ENCODE results near the gene AMFR. TPM values are rescaled to one million over a fixed set of nuclear protein-coding genes. Genes with fewer than 3 reads are reported as not detected.

Gene AMFR
- total RNA-seq, 1 experiment from 2014 or later, result 48.1 TPM

DNA sequence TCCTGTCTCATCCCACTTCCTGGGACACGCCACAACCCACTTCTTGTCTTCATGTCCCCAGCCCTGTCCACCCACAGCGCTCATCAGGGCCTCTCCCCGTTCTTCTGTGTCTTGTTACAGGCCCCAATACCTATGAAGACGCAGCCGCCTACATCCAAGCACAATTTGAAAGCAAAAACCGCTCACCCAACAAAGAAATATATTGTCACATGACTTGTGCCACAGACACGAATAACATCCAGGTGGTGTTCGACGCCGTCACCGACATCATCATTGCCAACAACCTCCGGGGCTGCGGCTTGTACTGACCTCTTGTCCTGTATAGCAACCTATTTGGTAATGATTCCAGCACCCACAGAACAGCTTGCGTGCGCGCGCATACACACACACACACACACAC lies 70.6 kb downstream of the AMFR start:
- no peaks in the 10 kb centered on the region for H3K4me1 ChIP-seq (ENCODE audit: insufficient read depth, low read length, poor library complexity, severe bottlenecking)
- DNase-seq (ENCODE audit: low spot score), result no peak
- no peaks in the 10 kb centered on the region for H3K9me3 ChIP-seq (ENCODE audit: low read depth, low read length, poor library complexity, severe bottlenecking)
- no peaks in the 10 kb centered on the region for H3K36me3 ChIP-seq (ENCODE audit: insufficient read depth, low read length, poor library complexity, severe bottlenecking)
- BruUV-seq (replicated peaks), result no TSS peak
- intact Hi-C loops (cut with micrococcal nuclease; ENCODE audit: unreplicated experiment), result no loop called here
- no peak overlapping the region for H3K27ac ChIP-seq (ENCODE audit: low read depth, low read length, poor library complexity, severe bottlenecking)
- ChIA-PET CTCF (no interaction called here), POLR2A (ENCODE audit: low non-redundant PET) (no interaction called here)
- no peak overlapping the region for H3K4me3 ChIP-seq (ENCODE audit: low read depth, low read length, poor library complexity, severe bottlenecking)
- TF ChIP-seq, protein P1, sequence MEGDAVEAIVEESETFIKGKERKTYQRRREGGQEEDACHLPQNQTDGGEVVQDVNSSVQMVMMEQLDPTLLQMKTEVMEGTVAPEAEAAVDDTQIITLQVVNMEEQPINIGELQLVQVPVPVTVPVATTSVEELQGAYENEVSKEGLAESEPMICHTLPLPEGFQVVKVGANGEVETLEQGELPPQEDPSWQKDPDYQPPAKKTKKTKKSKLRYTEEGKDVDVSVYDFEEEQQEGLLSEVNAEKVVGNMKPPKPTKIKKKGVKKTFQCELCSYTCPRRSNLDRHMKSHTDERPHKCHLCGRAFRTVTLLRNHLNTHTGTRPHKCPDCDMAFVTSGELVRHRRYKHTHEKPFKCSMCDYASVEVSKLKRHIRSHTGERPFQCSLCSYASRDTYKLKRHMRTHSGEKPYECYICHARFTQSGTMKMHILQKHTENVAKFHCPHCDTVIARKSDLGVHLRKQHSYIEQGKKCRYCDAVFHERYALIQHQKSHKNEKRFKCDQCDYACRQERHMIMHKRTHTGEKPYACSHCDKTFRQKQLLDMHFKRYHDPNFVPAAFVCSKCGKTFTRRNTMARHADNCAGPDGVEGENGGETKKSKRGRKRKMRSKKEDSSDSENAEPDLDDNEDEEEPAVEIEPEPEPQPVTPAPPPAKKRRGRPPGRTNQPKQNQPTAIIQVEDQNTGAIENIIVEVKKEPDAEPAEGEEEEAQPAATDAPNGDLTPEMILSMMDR (conservative IDR thresholded peaks at IDR 0.05; ENCODE audit: low read depth, low read length), result no peak
- no peak for TF ChIP-seq EZH2 (IDR thresholded peaks at IDR 0.05; ENCODE audit: borderline replicate concordance, low read depth, low read length, poor library complexity, severe bottlenecking)
- no peaks in the 10 kb centered on the region for H3K27me3 ChIP-seq (replicated peaks; ENCODE audit: insufficient read depth, low read depth, low read length, poor library complexity)

DNA sequence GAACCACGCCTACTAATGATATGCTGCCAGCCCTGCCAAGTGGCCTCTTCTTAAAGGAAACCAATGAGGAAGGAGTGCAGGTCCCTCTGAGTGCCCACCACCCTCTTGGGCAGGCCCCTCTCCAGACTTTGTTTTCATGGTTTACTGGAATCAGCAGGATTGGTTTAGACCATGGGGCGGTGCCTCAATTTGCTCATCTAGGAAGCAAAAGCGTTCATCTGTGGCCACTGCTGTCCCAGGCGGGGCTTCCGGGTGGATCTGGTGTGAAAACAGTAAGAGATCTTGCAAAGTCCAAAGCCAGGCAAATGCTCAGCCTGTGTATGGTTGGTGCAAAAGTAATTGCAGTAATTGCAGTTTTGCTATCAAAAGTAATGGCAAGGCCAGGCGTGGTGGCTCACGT lies 71.3 kb downstream of the AMFR start:
- no TSS peak for BruUV-seq (replicated peaks)
- H3K4me1 ChIP-seq (ENCODE audit: insufficient read depth, low read length, poor library complexity, severe bottlenecking), result no peaks in the 10 kb centered on the region
- CTCF ChIA-PET, result no interaction called here
- no peaks in the 10 kb centered on the region for H3K27me3 ChIP-seq (replicated peaks; ENCODE audit: insufficient read depth, low read depth, low read length, poor library complexity)
- TF ChIP-seq EZH2 (IDR thresholded peaks at IDR 0.05; ENCODE audit: borderline replicate concordance, low read depth, low read length, poor library complexity, severe bottlenecking), result no peak
- TF ChIP-seq, protein P1 (conservative IDR thresholded peaks at IDR 0.05; ENCODE audit: low read depth, low read length), result no peak
- POLR2A ChIA-PET (ENCODE audit: low non-redundant PET), result no interaction called here
- intact Hi-C loops (cut with micrococcal nuclease; ENCODE audit: unreplicated experiment), result no loop called here
- no peak overlapping the region for H3K4me3 ChIP-seq (ENCODE audit: low read depth, low read length, poor library complexity, severe bottlenecking)
- no peaks in the 10 kb centered on the region for H3K36me3 ChIP-seq (ENCODE audit: insufficient read depth, low read length, poor library complexity, severe bottlenecking)
- H3K9me3 ChIP-seq (ENCODE audit: low read depth, low read length, poor library complexity, severe bottlenecking), result no peaks in the 10 kb centered on the region
- no peak overlapping the region for H3K27ac ChIP-seq (ENCODE audit: low read depth, low read length, poor library complexity, severe bottlenecking)
- DNase-seq (ENCODE audit: low spot score), result no peak

DNA sequence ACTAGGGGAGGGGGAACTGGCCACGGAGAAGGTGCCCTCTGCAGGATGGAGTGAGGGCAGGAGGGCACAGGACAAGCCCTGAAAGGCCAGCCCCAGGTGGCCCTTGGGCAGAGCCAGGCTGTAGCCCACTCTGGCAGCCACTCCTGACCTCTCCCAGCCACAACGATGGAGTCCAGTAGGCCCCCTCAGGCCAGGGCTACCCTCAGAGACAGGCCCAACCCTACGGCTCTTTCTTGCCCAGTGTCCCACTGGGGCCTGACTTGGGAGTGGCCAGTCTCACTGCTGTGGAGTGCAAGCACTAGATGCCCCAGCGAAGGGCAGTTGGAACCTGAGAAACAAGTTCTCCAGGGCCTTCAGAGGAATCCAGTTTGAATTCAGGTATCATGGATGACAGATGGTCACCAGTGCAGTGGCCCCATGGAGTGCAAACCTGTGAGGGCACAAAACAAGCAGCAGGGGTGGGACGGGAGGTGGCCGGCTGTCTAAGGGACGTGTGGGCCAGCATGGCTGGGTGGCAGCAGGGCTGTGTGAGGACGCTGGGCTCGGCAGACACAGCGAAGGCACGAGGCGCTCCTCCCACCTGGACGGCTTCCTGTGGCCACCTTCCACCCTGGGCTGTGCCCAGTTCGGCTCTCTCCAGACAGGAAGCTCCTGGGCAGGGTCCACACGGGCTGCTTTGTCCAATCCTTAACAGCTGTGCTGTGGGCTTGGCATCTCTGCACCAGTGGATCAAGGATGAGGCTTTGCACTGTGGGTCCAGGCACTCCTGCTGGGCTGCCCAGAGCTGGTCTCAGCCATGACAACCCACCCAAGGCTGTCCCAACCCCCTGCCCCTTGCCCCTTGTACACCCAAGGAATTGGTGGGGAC lies 72.1 kb downstream of the AMFR start:
- BruUV-seq (replicated peaks), result no TSS peak
- H3K36me3 ChIP-seq (ENCODE audit: insufficient read depth, low read length, poor library complexity, severe bottlenecking), result no peaks in the 10 kb centered on the region
- H3K4me1 ChIP-seq (ENCODE audit: insufficient read depth, low read length, poor library complexity, severe bottlenecking), result no peaks in the 10 kb centered on the region
- TF ChIP-seq, protein P1 (conservative IDR thresholded peaks at IDR 0.05; ENCODE audit: low read depth, low read length), result no peak
- TF ChIP-seq EZH2 (IDR thresholded peaks at IDR 0.05; ENCODE audit: borderline replicate concordance, low read depth, low read length, poor library complexity, severe bottlenecking), result no peak
- no peaks in the 10 kb centered on the region for H3K27me3 ChIP-seq (replicated peaks; ENCODE audit: insufficient read depth, low read depth, low read length, poor library complexity)
- DNase-seq (ENCODE audit: low spot score), result no peak
- intact Hi-C loops (cut with micrococcal nuclease; ENCODE audit: unreplicated experiment), result no loop called here
- ChIA-PET POLR2A (ENCODE audit: low non-redundant PET) (no interaction called here), CTCF (interaction anchor here (0.6 kb wide), 1 partner anchor 304 kb away, joined by 4 read pairs; no protein-coding TSS in a partner anchor)
- no peaks in the 10 kb centered on the region for H3K9me3 ChIP-seq (ENCODE audit: low read depth, low read length, poor library complexity, severe bottlenecking)
- no peak overlapping the region for H3K27ac ChIP-seq (ENCODE audit: low read depth, low read length, poor library complexity, severe bottlenecking)
- no peak overlapping the region for H3K4me3 ChIP-seq (ENCODE audit: low read depth, low read length, poor library complexity, severe bottlenecking)
